ENCODE results near the gene MUTYH. TPM values are rescaled to one million over a fixed set of nuclear protein-coding genes. Genes with fewer than 3 reads are reported as not detected.

MUTYH gene
- total and polyA plus RNA-seq, 2 experiments from 2014 or later: 10.6 to 15.0 TPM

- in situ Hi-C loops (cut with MboI): loop anchor here (5.0 kb wide), 1 partner anchor 143 kb away; the partner anchor contains the start of gene TESK2
- H3K4me2 ChIP-seq (ENCODE audit: unreplicated experiment): no peak overlapping the region
Measured at GRCh38 chr1:45348966-45349677, 8.9 kb upstream of the MUTYH start.

DNA sequence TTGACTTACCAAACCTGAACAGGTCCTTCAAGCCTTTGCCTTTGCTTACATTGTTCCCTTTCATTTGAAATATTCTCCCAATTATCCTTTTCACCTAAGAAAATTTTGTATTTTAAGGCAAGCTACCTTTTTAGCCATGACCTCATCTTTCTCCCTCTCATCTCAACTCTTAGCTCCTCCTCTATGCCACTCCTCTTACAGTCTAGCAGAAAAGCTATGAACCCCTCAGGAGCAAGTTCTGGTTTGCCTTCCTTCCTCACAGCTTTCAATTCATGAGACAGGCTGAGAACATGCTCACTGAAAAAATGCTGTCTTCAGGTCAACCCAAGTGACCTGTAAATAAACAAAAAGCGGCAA lies 8.3 kb upstream of the MUTYH start:
- in situ Hi-C loops (cut with MboI): loop anchor here (5.0 kb wide), 1 partner anchor 144 kb away; the partner anchor contains the start of gene TESK2
- no peak overlapping the region for H3K4me3 ChIP-seq
- peak overlapping the region; percentile 13 for H3K4me2 ChIP-seq (ENCODE audit: unreplicated experiment)
- no peak overlapping the region for H3K27ac ChIP-seq
- H3K27me3 ChIP-seq (replicated peaks; ENCODE audit: insufficient read depth): no peaks in the 10 kb centered on the region
- WGBS, 2 experiments (ENCODE audit: low coverage in 1 of 2, low lambda C conversion rate in 2 of 2, missing lambda C conversion rate in 2 of 2): 50 to 67% methylated on average over 1 of the region's 1 CpG
- H3K9me3 ChIP-seq (ENCODE audit: low read depth): no peaks in the 10 kb centered on the region
- H3K79me2 ChIP-seq (ENCODE audit: insufficient read depth): no peaks in the 10 kb centered on the region
- H4K20me1 ChIP-seq (ENCODE audit: insufficient read depth): no peaks in the 10 kb centered on the region
- H2AFZ ChIP-seq: no peak overlapping the region
- TF ChIP-seq EZH2phosphoT487 (IDR thresholded peaks at IDR 0.05; ENCODE audit: insufficient read depth, low read depth): no peak
- TF ChIP-seq EZH2 (IDR thresholded peaks at IDR 0.05; ENCODE audit: insufficient read depth, poor library complexity, severe bottlenecking): no peak
- no peak overlapping the region for H3K9ac ChIP-seq
- peaks cover 14% of the 10 kb centered on the region for H3F3A ChIP-seq (ENCODE audit: insufficient read depth)
- H3K9me2 ChIP-seq (ENCODE audit: insufficient read depth): no peaks in the 10 kb centered on the region
- peaks cover 18% of the 10 kb centered on the region for H3K4me1 ChIP-seq (ENCODE audit: insufficient read depth)
- H3K36me3 ChIP-seq (ENCODE audit: low read depth): 0 out of 2 replicates have a peak, but pooled peaks cover 6% of the 10 kb centered on the region
- no peak for DNase-seq

More at GRCh38 chr1:45348966-45349677, 8.9 kb upstream of the MUTYH start:
- Histone ChIP-seq H3K9me3 (ENCODE audit: low read depth) (no peaks in the 10 kb centered on the region), H4K20me1 (ENCODE audit: insufficient read depth) (no peaks in the 10 kb centered on the region), H3K9ac (no peak overlapping the region), H3K9me2 (ENCODE audit: insufficient read depth) (no peaks in the 10 kb centered on the region), H3K4me1 (ENCODE audit: insufficient read depth) (peaks cover 18% of the 10 kb centered on the region), H3F3A (ENCODE audit: insufficient read depth) (peaks cover 14% of the 10 kb centered on the region), H3K27me3 (replicated peaks; ENCODE audit: insufficient read depth) (no peaks in the 10 kb centered on the region), H2AFZ (no peak overlapping the region), H3K79me2 (ENCODE audit: insufficient read depth) (no peaks in the 10 kb centered on the region), H3K4me3 (no peak overlapping the region), H3K36me3 (ENCODE audit: low read depth) (0 out of 2 replicates have a peak, but pooled peaks cover under 1% of the 10 kb centered on the region), H3K27ac (no peak overlapping the region)
- 77 to 83% methylated on average over 3 of the region's 3 CpGs for WGBS, 2 experiments (ENCODE audit: low coverage in 1 of 2, low lambda C conversion rate in 2 of 2, missing lambda C conversion rate in 2 of 2)
- TF ChIP-seq EZH2 (IDR thresholded peaks at IDR 0.05; ENCODE audit: insufficient read depth, poor library complexity, severe bottlenecking) (no peak), EZH2phosphoT487 (IDR thresholded peaks at IDR 0.05; ENCODE audit: insufficient read depth, low read depth) (no peak)
- peak; percentile 20 for DNase-seq

- H3F3A ChIP-seq (ENCODE audit: insufficient read depth): peaks cover 14% of the 10 kb centered on the region
- DNase-seq: peak; percentile 55
- H3K79me2 ChIP-seq (ENCODE audit: insufficient read depth): no peaks in the 10 kb centered on the region
- TF ChIP-seq EZH2 (IDR thresholded peaks at IDR 0.05; ENCODE audit: insufficient read depth, poor library complexity, severe bottlenecking) (no peak), EZH2phosphoT487 (IDR thresholded peaks at IDR 0.05; ENCODE audit: insufficient read depth, low read depth) (no peak)
- 94 to 96% methylated on average over 2 of the region's 2 CpGs for WGBS, 2 experiments (ENCODE audit: low coverage in 1 of 2, low lambda C conversion rate in 2 of 2, missing lambda C conversion rate in 2 of 2)
- H3K27ac ChIP-seq: no peak overlapping the region
- H3K4me2 ChIP-seq (ENCODE audit: unreplicated experiment): peak overlapping the region; percentile 13
- no peaks in the 10 kb centered on the region for H3K27me3 ChIP-seq (replicated peaks; ENCODE audit: insufficient read depth)
- H3K9me3 ChIP-seq (ENCODE audit: low read depth): no peaks in the 10 kb centered on the region
- H3K36me3 ChIP-seq (ENCODE audit: low read depth): 0 out of 2 replicates have a peak, but pooled peaks cover 12% of the 10 kb centered on the region
- H3K4me1 ChIP-seq (ENCODE audit: insufficient read depth): peaks cover 18% of the 10 kb centered on the region
- no peak overlapping the region for H3K4me3 ChIP-seq
- no peaks in the 10 kb centered on the region for H4K20me1 ChIP-seq (ENCODE audit: insufficient read depth)
- H3K9ac ChIP-seq: no peak overlapping the region
- in situ Hi-C loops (cut with MboI): loop anchor here (5.0 kb wide), 1 partner anchor 144 kb away; the partner anchor contains the start of gene TESK2
- no peak overlapping the region for H2AFZ ChIP-seq
- H3K9me2 ChIP-seq (ENCODE audit: insufficient read depth): no peaks in the 10 kb centered on the region
Measured at GRCh38 chr1:45348020-45348419, 7.8 kb upstream of the MUTYH start.

DNA sequence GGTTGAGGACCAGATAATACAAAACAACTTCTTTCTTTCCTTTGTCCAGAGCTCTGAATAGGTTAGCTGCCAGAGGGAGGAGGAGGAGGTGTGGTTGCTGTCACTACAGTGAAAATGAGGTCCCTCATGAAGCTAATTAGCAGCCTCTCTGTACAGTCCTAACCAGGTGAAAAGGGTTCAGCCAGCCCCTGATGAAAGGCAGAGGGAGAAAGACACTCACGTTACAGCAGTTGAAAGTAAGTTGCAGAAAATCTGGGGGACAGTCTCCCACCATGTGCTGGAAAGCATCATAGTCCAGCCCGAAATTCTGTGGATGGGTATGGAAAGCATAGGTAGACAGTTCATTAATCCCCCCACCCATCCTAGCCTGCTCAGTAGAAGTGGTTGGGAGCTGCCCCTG lies 6.2 kb upstream of the MUTYH start:
- in situ Hi-C loops (cut with MboI): loop anchor here (5.0 kb wide), 1 partner anchor 146 kb away; the partner anchor contains the start of gene TESK2
- H3K79me2 ChIP-seq (ENCODE audit: insufficient read depth): peaks cover 13% of the 10 kb centered on the region
- H3K27me3 ChIP-seq (replicated peaks; ENCODE audit: insufficient read depth): no peaks in the 10 kb centered on the region
- no peaks in the 10 kb centered on the region for H3K9me2 ChIP-seq (ENCODE audit: insufficient read depth)
- H3K27ac ChIP-seq: no peak overlapping the region
- no peak overlapping the region for H3K4me3 ChIP-seq
- no peak overlapping the region for H3K4me2 ChIP-seq (ENCODE audit: unreplicated experiment)
- H2AFZ ChIP-seq: no peak overlapping the region
- H3K9ac ChIP-seq: no peak overlapping the region
- H3F3A ChIP-seq (ENCODE audit: insufficient read depth): peaks cover 14% of the 10 kb centered on the region
- no peaks in the 10 kb centered on the region for H4K20me1 ChIP-seq (ENCODE audit: insufficient read depth)
- no peaks in the 10 kb centered on the region for H3K9me3 ChIP-seq (ENCODE audit: low read depth)
- no peak for DNase-seq
- peaks cover 19% of the 10 kb centered on the region for H3K4me1 ChIP-seq (ENCODE audit: insufficient read depth)
- no peak for TF ChIP-seq EZH2 (IDR thresholded peaks at IDR 0.05; ENCODE audit: insufficient read depth, poor library complexity, severe bottlenecking)
- no peak for TF ChIP-seq EZH2phosphoT487 (IDR thresholded peaks at IDR 0.05; ENCODE audit: insufficient read depth, low read depth)
- peaks cover 20% of the 10 kb centered on the region; the same call in 1 of the 2 replicates for H3K36me3 ChIP-seq (ENCODE audit: low read depth)
- WGBS, 2 experiments (ENCODE audit: low coverage in 1 of 2, low lambda C conversion rate in 2 of 2, missing lambda C conversion rate in 2 of 2): 60 to 75% methylated on average over 2 of the region's 2 CpGs

Measured in GM23248 (cell line).